ENCODE results near the gene WDR33.

GRCh38 chr2:127762441-127762840 is 48.5 kb downstream of the WDR33 start:
- TF ChIP-seq POLR2A (IDR thresholded peaks at IDR 0.05; ENCODE audit: low read length) (no peak), GATA1 (IDR thresholded peaks at IDR 0.05; ENCODE audit: low read depth, low read length) (no peak)

Measured in erythroblast (primary cell).